OCI-LY1 (cell line): ENCODE results near the gene LRMDA.

Experiments used
- H2AFZ ChIP-seq: fragments of 200-600 bp; sonication (generic), shearing (Covaris generic); 2 replicates; pipeline ENCODE4 v1.6.0; 2014; ENCODE audit warnings: antibody characterized with exemption, mild to moderate bottlenecking, low read length
- H3F3A ChIP-seq: fragments of 200-600 bp; sonication (generic), shearing (Covaris generic); 2 replicates; pipeline ENCODE4 v1.6.0; 2014; ENCODE audit warnings: mild to moderate bottlenecking, antibody characterized with exemption, low read length, moderate library complexity; ENCODE audit not compliant: insufficient read depth
- H3K27ac ChIP-seq: fragments of 200-600 bp; sonication (generic); 2 replicates; pipeline ENCODE4 v1.5.1; 2014; ENCODE audit warnings: low read length, mixed run types, mild to moderate bottlenecking, low read depth; ENCODE audit not compliant: poor library complexity, severe bottlenecking
- H3K27me3 ChIP-seq: fragments of 200-600 bp; sonication (generic); 2 replicates; pipeline ENCODE4 v1.6.0; 2014; ENCODE audit warnings: antibody characterized with exemption, mild to moderate bottlenecking, low read length, moderate library complexity; ENCODE audit not compliant: insufficient read depth
- H3K36me3 ChIP-seq: fragments of 200-600 bp; sonication (generic); 2 replicates; pipeline ENCODE4 v1.6.1; 2014; ENCODE audit warnings: mild to moderate bottlenecking, antibody characterized with exemption, low read length, moderate library complexity, mixed read lengths; ENCODE audit not compliant: insufficient read depth
- H3K4me1 ChIP-seq: fragments of 200-600 bp; sonication (generic); 2 replicates; pipeline ENCODE4 v1.5.1; 2014; ENCODE audit warnings: mild to moderate bottlenecking, low read length, moderate library complexity; ENCODE audit not compliant: insufficient read depth, severe bottlenecking
- H3K4me2 ChIP-seq: fragments of 200-600 bp; sonication (generic), shearing (Covaris generic); 2 replicates; pipeline ENCODE4 v1.6.1; 2014; ENCODE audit warnings: low read length
- H3K4me3 ChIP-seq: fragments of 200-600 bp; sonication (generic); 2 replicates; pipeline ENCODE4 v1.5.1; 2014; ENCODE audit warnings: low read length, low read depth, mild to moderate bottlenecking, mixed read lengths; ENCODE audit not compliant: poor library complexity, severe bottlenecking
- H3K79me2 ChIP-seq: fragments of 200-600 bp; shearing (Covaris generic); 2 replicates; pipeline ENCODE4 v1.6.1; 2016; ENCODE audit warnings: mixed run types, low read length, mixed read lengths; ENCODE audit not compliant: insufficient read depth
- H3K9ac ChIP-seq: fragments of 200-600 bp; sonication (generic), shearing (Covaris generic); 2 replicates; pipeline ENCODE4 v1.6.1; 2014; ENCODE audit warnings: mild to moderate bottlenecking, low read length, mixed read lengths
- H3K9me2 ChIP-seq: fragments of 200-600 bp; sonication (generic), shearing (Covaris generic); 2 replicates; pipeline ENCODE4 v1.6.1; 2014; ENCODE audit warnings: low read depth, mild to moderate bottlenecking, low read length, mixed read lengths
- H3K9me3 ChIP-seq: fragments of 200-600 bp; shearing (Covaris generic); 2 replicates; pipeline ENCODE4 v1.6.1; 2014; ENCODE audit warnings: low read length, mixed read lengths
- H4K20me1 ChIP-seq: fragments of 200-600 bp; sonication (generic), shearing (Covaris generic); 2 replicates; pipeline ENCODE4 v1.6.0; 2016; ENCODE audit warnings: mild to moderate bottlenecking, low read length; ENCODE audit not compliant: insufficient read depth
- CTCF ChIP-seq: fragments of 200-600 bp; sonication (generic), shearing (Covaris generic); IDR thresholded peaks from 2 replicates; pipeline ENCODE4 v1.5.1; 2017; ENCODE audit warnings: mild to moderate bottlenecking, antibody characterized with exemption, low read length, moderate library complexity, mixed read lengths
- EZH2 ChIP-seq: fragments of 200-600 bp; sonication (generic), shearing (Covaris generic); IDR thresholded peaks from 2 replicates; pipeline ENCODE4 v1.8.0; 2017; ENCODE audit warnings: borderline replicate concordance, mixed run types, mild to moderate bottlenecking, antibody characterized with exemption, low read length, moderate library complexity, mixed read lengths

Gene LRMDA

GRCh38 chr10:75407713-75408508 lies 23.5 kb upstream of the LRMDA start:
- H3K4me2 ChIP-seq, result no peak overlapping the region
- H2AFZ ChIP-seq, result no peak overlapping the region
- no peaks in the 10 kb centered on the region for H3F3A ChIP-seq
- H4K20me1 ChIP-seq, result no peaks in the 10 kb centered on the region
- H3K36me3 ChIP-seq, result no peaks in the 10 kb centered on the region
- no peaks in the 10 kb centered on the region for H3K79me2 ChIP-seq
- no peaks in the 10 kb centered on the region for H3K9me3 ChIP-seq
- no peak overlapping the region for H3K9ac ChIP-seq
- TF ChIP-seq EZH2, result no peak
- no peak for TF ChIP-seq CTCF
- H3K27ac ChIP-seq, result no peak overlapping the region
- no peaks in the 10 kb centered on the region for H3K9me2 ChIP-seq
- no peaks in the 10 kb centered on the region for H3K4me1 ChIP-seq
- H3K27me3 ChIP-seq, result no peaks in the 10 kb centered on the region
- no peak overlapping the region for H3K4me3 ChIP-seq

GRCh38 chr10:75408509-75408875 lies 22.9 kb upstream of the LRMDA start:
- H3K36me3 ChIP-seq, result no peaks in the 10 kb centered on the region
- H3K9me3 ChIP-seq, result no peaks in the 10 kb centered on the region
- no peak overlapping the region for H3K4me2 ChIP-seq
- no peaks in the 10 kb centered on the region for H4K20me1 ChIP-seq
- no peaks in the 10 kb centered on the region for H3K27me3 ChIP-seq
- H3K27ac ChIP-seq, result no peak overlapping the region
- H3F3A ChIP-seq, result no peaks in the 10 kb centered on the region
- H3K79me2 ChIP-seq, result no peaks in the 10 kb centered on the region
- H2AFZ ChIP-seq, result no peak overlapping the region
- no peak overlapping the region for H3K9ac ChIP-seq
- TF ChIP-seq CTCF, result no peak
- no peak for TF ChIP-seq EZH2
- H3K4me1 ChIP-seq, result no peaks in the 10 kb centered on the region
- H3K4me3 ChIP-seq, result no peak overlapping the region
- H3K9me2 ChIP-seq, result no peaks in the 10 kb centered on the region

- Histone ChIP-seq H3K4me3 (no peak overlapping the region), H3K27ac (no peak overlapping the region), H3K9me2 (no peaks in the 10 kb centered on the region), H3K9me3 (no peaks in the 10 kb centered on the region), H2AFZ (no peak overlapping the region), H3K79me2 (no peaks in the 10 kb centered on the region), H3K27me3 (no peaks in the 10 kb centered on the region), H3F3A (no peaks in the 10 kb centered on the region), H3K4me1 (no peaks in the 10 kb centered on the region), H4K20me1 (no peaks in the 10 kb centered on the region), H3K4me2 (no peak overlapping the region), H3K9ac (no peak overlapping the region), H3K36me3 (no peaks in the 10 kb centered on the region)
- TF ChIP-seq EZH2 (no peak), CTCF (no peak)
Observed at GRCh38 chr10:75408911-75409885, 22.2 kb upstream of the LRMDA start.
